Middle frontal gyrus (tissue), 1 donor: ENCODE data around the gene COX5B.
"Not testable (repeated sequence)": the region's sequence is repeated elsewhere in the genome, so short reads cannot be mapped to it uniquely, and the experiment has no call there.

Experiments
- DNase-seq: peaks from one replicate; pipeline ENCODE4 v3.0.0-alpha.2; 2015; ENCODE audit warnings: low spot score; ENCODE audit errors: extremely low spot score

The COX5B gene

DNA sequence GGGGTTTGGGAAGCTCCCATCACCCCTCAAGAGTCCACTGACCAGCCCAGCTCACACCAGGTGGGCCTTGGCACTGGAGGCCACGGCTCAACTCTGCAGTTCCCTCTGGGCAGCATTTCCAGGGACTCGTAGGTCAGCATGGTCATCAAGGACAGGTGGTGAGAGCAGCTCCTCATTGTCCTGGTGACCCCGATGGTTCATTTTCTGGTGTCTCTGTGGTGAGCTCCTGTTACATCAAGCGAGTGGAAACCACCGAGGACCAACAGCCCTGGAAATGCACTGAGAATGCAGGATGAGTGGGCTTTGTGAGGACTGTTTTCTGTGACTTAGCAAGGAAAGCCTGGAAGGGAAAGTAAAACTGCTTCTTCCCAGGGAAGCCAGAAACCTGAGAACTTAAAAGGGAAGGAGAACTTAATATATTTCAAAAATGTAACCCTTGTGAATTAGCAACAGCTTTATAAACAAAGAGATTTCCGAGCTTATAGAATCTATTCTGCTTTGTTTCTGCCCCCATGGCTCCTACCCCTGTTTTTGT, 26.8 kb downstream of the COX5B start:
- not testable (repeated sequence) for DNase-seq

- DNase-seq = no peak
These were observed 27.5 kb downstream of the COX5B start for GRCh38 chr2:97673182-97673914.

DNA sequence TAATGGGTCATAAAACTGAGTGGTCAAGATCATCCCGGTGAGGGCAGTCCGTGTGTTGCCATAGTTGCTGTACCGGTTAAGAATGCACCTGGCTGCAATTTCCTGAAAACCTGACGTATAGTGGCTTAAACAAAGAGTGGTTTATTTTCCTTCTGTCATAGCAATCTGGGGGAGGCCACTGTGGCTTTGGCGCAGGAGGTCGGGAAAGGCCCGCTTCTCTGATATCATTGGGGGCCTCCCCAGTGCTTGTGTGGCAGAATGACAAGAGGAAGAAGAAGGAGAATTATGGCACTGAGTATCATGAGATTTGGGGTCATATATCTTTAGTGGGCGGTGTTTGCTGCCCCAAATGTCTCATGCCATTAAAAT, 28.0 kb downstream of the COX5B start:
- no peak for DNase-seq

DNA sequence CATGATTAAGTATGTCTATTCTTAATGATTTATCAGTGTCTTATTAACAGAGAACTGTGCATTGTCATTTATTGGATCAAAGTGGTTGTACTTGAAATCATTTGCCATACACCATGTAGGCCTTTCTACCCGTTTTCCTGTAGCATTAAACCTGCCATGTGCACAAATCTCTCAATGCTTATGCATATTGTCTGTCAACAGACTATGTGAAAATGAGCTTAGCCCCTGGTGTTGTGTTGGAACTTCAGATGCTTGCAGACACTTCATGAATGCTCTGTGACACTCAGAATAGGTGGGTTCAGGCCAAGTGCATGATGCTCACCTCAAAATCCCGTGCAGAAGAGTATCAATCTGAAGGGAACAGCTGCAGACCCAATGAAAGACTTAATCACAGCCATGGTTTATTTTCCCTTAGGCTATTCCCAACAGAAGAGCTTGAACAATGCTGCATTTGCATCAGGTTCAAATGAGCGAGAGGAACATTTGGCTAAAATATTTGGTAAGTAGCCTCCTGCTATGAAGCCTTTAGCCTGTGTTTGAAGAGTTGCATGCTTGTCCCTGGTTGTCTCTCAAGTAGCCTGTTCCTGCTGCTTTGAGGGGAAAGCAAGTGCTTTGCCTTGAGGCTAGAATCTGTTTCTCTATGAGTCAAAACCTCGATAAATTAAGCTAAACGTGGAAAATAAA, 29.7 kb downstream of the COX5B start:
- no peak for DNase-seq

DNA sequence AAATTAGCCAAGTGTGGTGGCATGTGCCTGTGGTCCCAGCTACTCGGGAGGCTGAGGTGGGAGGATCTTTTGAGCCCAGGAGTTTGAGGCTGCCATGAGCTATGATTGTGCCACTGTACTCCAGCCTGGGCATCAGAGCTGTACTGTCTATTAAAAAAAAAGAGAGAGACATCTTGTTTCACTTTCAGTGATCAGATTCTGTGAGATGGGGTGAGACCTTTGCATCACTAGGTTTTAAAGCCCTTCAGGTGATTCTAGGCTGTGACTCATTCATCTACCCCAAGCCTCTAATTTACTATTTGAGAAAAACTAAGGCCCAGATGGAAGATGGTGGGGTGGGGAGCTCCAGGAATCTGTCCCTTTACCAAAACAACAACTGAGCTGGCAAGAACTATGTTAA, 30.8 kb downstream of the COX5B start:
- DNase-seq = no peak

- DNase-seq = no peak
These were observed 31.6 kb downstream of the COX5B start for GRCh38 chr2:97677480-97677879.

DNA sequence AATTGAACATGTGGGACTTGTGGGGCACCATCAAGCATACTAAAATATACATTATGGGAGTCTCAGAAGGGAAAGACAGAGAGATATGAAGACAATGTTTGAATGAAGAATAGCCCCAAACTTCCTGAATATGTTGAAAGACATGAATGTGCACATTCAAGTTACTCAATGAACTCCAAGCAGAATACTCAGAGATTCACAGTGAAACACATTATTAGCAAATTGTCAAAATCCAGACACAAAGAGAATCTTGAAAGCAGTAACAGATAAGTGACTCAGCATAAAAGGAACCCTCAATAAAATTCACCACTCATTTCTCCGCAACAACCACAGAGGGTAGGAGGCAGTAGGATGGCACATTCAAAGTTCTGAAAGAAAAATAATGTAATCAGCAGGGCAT, 32.4 kb downstream of the COX5B start:
- DNase-seq = no peak

GRCh38 chr2:97687235-97687634, 41.4 kb downstream of the COX5B start:
- not testable (repeated sequence) for DNase-seq

- DNase-seq = no peak
These were observed 42.4 kb downstream of the COX5B start for GRCh38 chr2:97688062-97688827.

GRCh38 chr2:97691166-97691565, 45.3 kb downstream of the COX5B start:
- DNase-seq = no peak

- DNase-seq = no peak
These were observed 47.6 kb downstream of the COX5B start for GRCh38 chr2:97693476-97693875.

DNA sequence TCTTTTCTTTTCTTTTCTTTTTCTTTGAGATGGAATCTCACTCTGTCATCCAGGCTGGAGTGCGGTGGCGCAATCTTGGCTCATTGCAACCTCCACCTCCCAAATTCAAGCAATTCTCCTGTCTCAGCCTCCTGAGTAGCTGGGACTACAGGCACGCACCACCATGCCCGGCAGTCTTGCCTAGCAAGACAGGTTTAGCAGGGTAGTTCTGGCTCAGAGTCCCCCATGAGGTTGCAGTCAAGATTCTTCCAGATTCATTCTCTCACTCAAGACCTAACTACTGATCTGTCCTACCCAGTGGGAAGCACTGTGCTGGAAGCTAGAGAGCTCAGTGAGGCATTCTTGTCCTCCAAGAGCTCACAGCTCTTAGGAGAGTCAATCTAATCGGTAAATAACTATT, 49.9 kb downstream of the COX5B start:
- no peak for DNase-seq

DNA sequence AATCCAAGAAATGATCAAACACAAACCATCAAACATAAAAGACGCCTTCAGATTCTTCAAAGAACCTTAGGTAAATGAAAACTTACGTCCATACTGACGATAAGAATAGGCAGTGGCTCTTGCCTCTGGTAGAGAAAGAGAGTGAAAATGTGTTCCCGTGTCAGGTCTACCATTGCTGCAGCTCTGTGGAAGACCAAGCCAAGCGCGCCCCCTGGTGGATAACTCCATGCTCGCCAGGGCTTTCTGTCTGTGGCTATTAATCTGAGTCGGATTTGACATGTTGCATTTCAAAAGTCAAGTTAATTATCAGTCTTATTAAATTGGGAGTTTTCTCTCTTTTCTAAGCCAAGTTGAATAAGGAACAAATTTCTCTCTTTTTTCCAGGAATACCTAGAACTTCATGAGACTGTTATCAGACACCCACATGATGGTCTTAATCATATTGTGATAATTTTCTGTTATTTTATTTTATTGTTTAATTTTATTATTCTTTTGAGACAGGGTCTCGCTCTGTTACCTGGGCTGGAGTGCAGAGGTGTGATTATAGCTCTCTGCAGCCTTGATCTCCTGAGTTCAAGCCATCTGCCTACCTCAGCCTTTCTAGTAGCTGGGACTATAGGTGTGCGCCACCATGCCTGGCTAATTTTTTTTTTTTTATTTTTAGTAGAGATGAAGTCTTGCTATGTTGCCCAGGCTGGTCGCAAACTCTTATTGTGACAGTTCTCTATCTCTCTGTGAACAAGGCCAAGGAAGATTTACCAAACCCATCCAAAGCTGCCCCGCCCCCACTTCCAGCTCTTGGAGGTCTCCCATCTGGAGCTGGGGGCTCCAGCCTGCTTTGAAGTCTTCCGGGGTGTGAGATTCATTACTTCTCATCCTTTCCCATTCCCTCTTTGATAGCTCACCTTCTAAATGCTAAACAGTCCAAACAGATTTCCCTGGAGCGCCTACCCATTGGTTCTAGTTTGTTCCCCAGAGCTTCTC, 51.7 kb downstream of the COX5B start:
- peak; percentile 87 for DNase-seq
